Endothelial cell of umbilical vein (primary cell): Measurements from ENCODE around the gene MYLK. TPM values are rescaled to one million over a fixed set of nuclear protein-coding genes. Genes with fewer than 3 reads are reported as not detected.

Source experiments
- BruUV-seq: library from RNA; stranded (reverse); fragments of 400-500 nt; replicated peaks from 2 replicates; lab custom pipeline; 2021; lab: Mats Ljungman, UMichigan
- CTCF ChIA-PET: fragments of 300-600, 350-600 bp; sonication (Branson Sonifier 250); formaldehyde crosslinking; loops from one replicate; lab custom pipeline; 2021; ENCODE audit warnings: antibody characterized with exemption, inconsistent platforms; lab: Charles Lee
- POLR2A ChIA-PET: fragments of 300-600, 350-600 bp; sonication (Branson Sonifier 250); formaldehyde crosslinking; loops from one replicate; lab custom pipeline; 2021; ENCODE audit warnings: antibody characterized with exemption, inconsistent platforms; lab: Charles Lee
- DNase-seq: peaks from one replicate; pipeline ENCODE4 v3.0.0-alpha.2; 2011; ENCODE audit warnings: low read depth, low spot score
- FAIRE-seq: peaks from 2 replicates; lab custom pipeline; 2011; peaks lifted over from hg19 to GRCh38; lab: Jason Lieb, UNC
- H2AFZ ChIP-seq: 2 replicates; pipeline ENCODE4 v1.6.0; 2012; ENCODE audit warnings: low read depth, low read length, control low read depth, inconsistent platforms
- H3K27ac ChIP-seq: 2 replicates; pipeline ENCODE4 v1.5.1; 2011; ENCODE audit warnings: low read depth, mild to moderate bottlenecking, control low read depth, low read length, moderate library complexity; ENCODE audit not compliant: insufficient read depth
- H3K27me3 ChIP-seq, 2 experiments: 2 replicates each; pipeline versions ENCODE4 v1.6.0 to v1.6.1; 2011; ENCODE audit warnings: low read length in 2 of 2, mixed read lengths in 1 of 2; ENCODE audit not compliant: control insufficient read depth in 2 of 2, insufficient read depth in 2 of 2
- H3K36me3 ChIP-seq, 2 experiments: 2 replicates in 1 of 2; 3 replicates in 1 of 2; pipeline ENCODE4 v1.5.1; 2011; ENCODE audit warnings: low read length in 2 of 2, mild to moderate bottlenecking in 1 of 2, moderate library complexity in 1 of 2; ENCODE audit not compliant: control insufficient read depth in 2 of 2, insufficient read depth in 2 of 2; ENCODE audit errors: extremely low read depth in 1 of 2
- H3K4me1 ChIP-seq: 3 replicates; pipeline ENCODE4 v1.5.1; 2011; ENCODE audit warnings: mild to moderate bottlenecking, low read length; ENCODE audit not compliant: control insufficient read depth, insufficient read depth; ENCODE audit errors: extremely low read depth
- H3K4me2 ChIP-seq: 2 replicates; pipeline ENCODE4 v1.6.1; 2011; ENCODE audit warnings: low read length, control low read depth, mixed read lengths; ENCODE audit not compliant: insufficient read depth
- H3K4me3 ChIP-seq, 3 experiments: fragments of 200-600 bp in 1 of 3; sonication (generic), shearing (Covaris generic) in 1 of 3; replicated peaks in 1 of 3; 2 replicates each; pipeline ENCODE4 v1.5.1; 2011 to 2016; ENCODE audit warnings: control low read depth in 3 of 3, low read length in 3 of 3, mild to moderate bottlenecking in 2 of 3, inconsistent platforms in 1 of 3, low read depth in 1 of 3, moderate library complexity in 1 of 3; ENCODE audit not compliant: insufficient read depth in 1 of 3
- H3K79me2 ChIP-seq: 2 replicates; pipeline ENCODE4 v1.6.0; 2012; ENCODE audit warnings: low read length, inconsistent platforms; ENCODE audit not compliant: control insufficient read depth, insufficient read depth
- H3K9ac ChIP-seq: replicated peaks from 2 replicates; pipeline ENCODE3; 2011; ENCODE audit warnings: low read length, control low read depth; ENCODE audit not compliant: insufficient read depth; ENCODE audit errors: extremely low read depth
- H3K9me1 ChIP-seq: replicated peaks from 3 replicates; pipeline ENCODE4 v1.6.0; 2011; ENCODE audit warnings: mild to moderate bottlenecking, low read length; ENCODE audit not compliant: control insufficient read depth, insufficient read depth; ENCODE audit errors: extremely low read depth
- H3K9me3 ChIP-seq: replicated peaks from 2 replicates; pipeline ENCODE4 v1.5.1; 2012; ENCODE audit warnings: low read length, inconsistent platforms; ENCODE audit not compliant: control insufficient read depth, insufficient read depth
- H4K20me1 ChIP-seq: replicated peaks from 2 replicates; pipeline ENCODE3; 2011; ENCODE audit warnings: mild to moderate bottlenecking, low read length; ENCODE audit not compliant: control insufficient read depth, insufficient read depth; ENCODE audit errors: extremely low read depth
- CTCF ChIP-seq, 2 donors: IDR thresholded peaks; 1 replicate in 1 of 2; 2 replicates in 1 of 2; pipeline ENCODE4 v1.5.1; 2011; ENCODE audit warnings: low read length in 2 of 2, mild to moderate bottlenecking in 2 of 2, moderate library complexity in 2 of 2, control low read depth in 1 of 2, inconsistent platforms in 1 of 2, low read depth in 1 of 2; ENCODE audit not compliant: insufficient read depth in 1 of 2; ENCODE audit errors: extremely low read depth in 1 of 2
- EZH2 ChIP-seq: IDR thresholded peaks from 2 replicates; pipeline ENCODE4 v1.6.1; 2012; ENCODE audit warnings: borderline replicate concordance, low read depth, mild to moderate bottlenecking, moderate library complexity, low read length, inconsistent platforms; ENCODE audit not compliant: severe bottlenecking
- FOS ChIP-seq: IDR thresholded peaks from 2 replicates; pipeline ENCODE4 v1.6.1; 2011; ENCODE audit warnings: mild to moderate bottlenecking, low read length, moderate library complexity, borderline replicate concordance; ENCODE audit not compliant: insufficient read depth
- GATA2 ChIP-seq: IDR thresholded peaks from 2 replicates; pipeline ENCODE4 v1.7.0; 2011; ENCODE audit warnings: low read depth, mild to moderate bottlenecking, moderate library complexity, mixed read lengths, low read length; ENCODE audit not compliant: insufficient read length, insufficient read depth
- JUN ChIP-seq: IDR thresholded peaks from 2 replicates; pipeline ENCODE4 v1.6.1; 2011; ENCODE audit warnings: borderline replicate concordance, low read depth; ENCODE audit not compliant: insufficient read length, insufficient read depth
- MAX ChIP-seq: IDR thresholded peaks from 2 replicates; pipeline ENCODE4 v1.6.1; 2011; ENCODE audit not compliant: insufficient read depth, insufficient read length
- MYC ChIP-seq: IDR thresholded peaks from one replicate; pipeline ENCODE4 v1.6.1; 2011; ENCODE audit warnings: mild to moderate bottlenecking, low read depth, low read length
- POLR2A ChIP-seq: IDR thresholded peaks from 2 replicates; pipeline ENCODE4 v1.6.1; 2012; ENCODE audit warnings: low read depth, mild to moderate bottlenecking, control low read depth, low read length
- POLR2AphosphoS5 ChIP-seq: IDR thresholded peaks from 2 replicates; pipeline ENCODE4 v1.6.1; 2012; ENCODE audit warnings: low read depth, mild to moderate bottlenecking, control low read depth, low read length, moderate library complexity; ENCODE audit not compliant: insufficient read depth
- dilution Hi-C: fragments of 300-500 bp; cut with MboI; formaldehyde crosslinking; loops from one replicate; pipeline ENCODE4 v1.15.0; 2019; ENCODE audit warnings: low sequenced_read_pairs; ENCODE audit not compliant: extremely low pct_ligation_motif_present
- intact Hi-C: fragments of 100-400 bp; cut with micrococcal nuclease; formaldehyde crosslinking; loops from one replicate; pipeline ENCODE4 v1.10.0; 2022
- polyA plus RNA-seq, 4 experiments: library from polyadenylated mRNA; depleted of rRNA in 3 of 4; stranded (reverse) in 3 of 4; unstranded in 1 of 4; fragments of >200 nt; gene quantifications; 2 replicates each; pipeline versions ENCODE4 v1.2.1 to v1.2.3, GENCODE V29; 2011 to 2012; ENCODE audit warnings: missing spikeins in 1 of 4
- total RNA-seq: library from RNA; stranded (reverse); gene quantifications from 2 replicates; pipeline ENCODE4 v1.2.3, GENCODE V29; 2021

The MYLK gene
- total and polyA plus RNA-seq, 2 donors (not counting 3 experiments of a cell fraction or from before 2014, with no cell fraction given) = 10.0 to 22.2 TPM

- no peaks in the 10 kb centered on the region for H4K20me1 ChIP-seq
- H3K27ac ChIP-seq = no peak overlapping the region
- no TSS peak for BruUV-seq
- dilution Hi-C loops = no loop called here
- no peaks in the 10 kb centered on the region for H3K9me1 ChIP-seq
- DNase-seq (no peak), FAIRE-seq (no peak)
- TF ChIP-seq FOS (no peak), MYC (no peak), EZH2 (no peak), MAX (no peak), POLR2A (no peak), CTCF (IDR thresholded peaks at IDR 0.05; ENCODE audit: extremely low read depth in 1 of 2, insufficient read depth in 1 of 2, low read depth in 1 of 2, low read length in 2 of 2) (no peak), GATA2 (no peak), POLR2AphosphoS5 (no peak), JUN (no peak)
- no peak overlapping the region for H3K4me3 ChIP-seq
- intact Hi-C loops = no loop called here
- CTCF ChIA-PET = no interaction called here
- H2AFZ ChIP-seq = no peak overlapping the region
- no peaks in the 10 kb centered on the region for H3K4me1 ChIP-seq
- H3K36me3 ChIP-seq = no peaks in the 10 kb centered on the region
- no peaks in the 10 kb centered on the region for H3K27me3 ChIP-seq
- H3K9ac ChIP-seq = no peak overlapping the region
- POLR2A ChIA-PET = no interaction called here
- H3K9me3 ChIP-seq = no peaks in the 10 kb centered on the region
- no peak overlapping the region for H3K4me2 ChIP-seq
- H3K79me2 ChIP-seq = no peaks in the 10 kb centered on the region
These were observed 259.8 kb downstream of the MYLK start for GRCh38 chr3:123624302-123624701.
